NCI-H1930 (cell line): Measurements from ENCODE around the gene TRPC4.

Experiments
- DNase-seq, 2 experiments: peaks; one replicate each; lab custom pipeline; 2025; lab: John Stamatoyannopoulos, UW

Gene TRPC4

DNA sequence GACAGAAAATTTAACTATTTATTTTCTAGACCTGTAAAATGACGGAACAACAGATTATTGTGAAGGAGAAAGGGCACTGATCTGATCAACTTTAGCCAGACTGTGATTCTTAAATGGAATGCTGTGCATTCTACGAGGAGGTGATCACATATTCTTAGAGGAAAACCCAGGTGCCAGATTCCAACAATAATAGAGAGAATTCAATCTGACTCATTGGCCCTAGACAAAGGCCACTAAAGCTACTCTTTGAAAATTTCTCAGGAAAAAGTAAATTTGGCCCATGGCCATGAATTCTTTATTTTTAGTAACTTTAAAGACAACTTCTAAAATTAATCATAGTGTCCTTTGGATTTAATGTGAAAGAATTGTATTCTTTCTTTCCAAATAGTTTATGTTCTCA, 212.4 kb downstream of the TRPC4 start:
- DNase-seq = no peak

DNA sequence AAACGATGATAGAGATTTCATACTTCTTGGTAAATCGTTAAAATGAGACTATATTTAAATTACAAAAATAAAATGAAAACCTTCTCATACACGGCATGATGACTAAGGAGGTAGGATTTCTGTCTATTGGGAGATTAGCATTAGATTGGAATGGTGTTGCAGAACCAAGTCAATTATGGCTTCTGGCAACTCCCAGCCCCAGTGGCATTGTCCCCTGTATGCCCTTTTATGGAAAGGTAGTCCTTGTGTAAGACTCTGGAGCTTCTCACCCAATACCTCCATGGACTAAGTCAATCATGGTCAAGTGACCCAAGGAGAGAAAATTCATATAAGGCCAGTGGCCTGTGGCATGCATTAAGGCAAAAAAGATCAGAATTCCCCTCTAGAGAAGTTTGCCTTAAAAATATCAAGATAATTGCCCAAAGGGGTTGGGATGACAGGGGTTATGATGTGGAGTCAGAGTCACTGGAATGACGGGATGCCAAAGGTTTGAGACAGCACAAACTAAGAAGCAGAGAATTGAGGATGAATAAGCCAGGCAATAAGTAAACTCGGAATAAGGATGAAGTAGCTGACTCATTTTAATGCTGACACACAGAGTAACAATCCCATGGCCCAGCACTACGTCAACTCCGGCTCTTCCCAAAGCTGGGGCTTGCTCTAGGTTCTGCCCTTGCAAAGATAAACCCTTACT, 213.2 kb downstream of the TRPC4 start:
- no peak for DNase-seq

GRCh38 chr13:37652596-37652995, 217.0 kb downstream of the TRPC4 start:
- no peak for DNase-seq

DNA sequence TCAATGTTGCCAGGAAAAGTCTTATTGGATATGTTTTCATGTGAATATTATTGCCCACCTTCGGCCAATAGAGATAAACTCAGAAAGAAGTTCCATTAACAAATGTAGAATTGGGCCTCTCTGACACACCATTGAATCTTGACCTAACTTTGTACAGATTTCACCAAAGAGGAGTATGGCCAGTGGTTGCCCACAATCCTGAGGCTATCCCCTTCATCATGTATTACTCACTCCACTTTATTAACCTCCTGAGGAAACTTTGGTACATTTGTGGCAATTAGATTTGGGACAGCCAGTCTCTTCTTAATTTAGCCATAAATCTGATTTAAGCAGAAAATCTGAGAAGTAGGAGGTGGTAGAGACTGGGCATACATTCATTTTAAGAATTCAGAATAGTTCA, 217.7 kb downstream of the TRPC4 start:
- no peak for DNase-seq

DNA sequence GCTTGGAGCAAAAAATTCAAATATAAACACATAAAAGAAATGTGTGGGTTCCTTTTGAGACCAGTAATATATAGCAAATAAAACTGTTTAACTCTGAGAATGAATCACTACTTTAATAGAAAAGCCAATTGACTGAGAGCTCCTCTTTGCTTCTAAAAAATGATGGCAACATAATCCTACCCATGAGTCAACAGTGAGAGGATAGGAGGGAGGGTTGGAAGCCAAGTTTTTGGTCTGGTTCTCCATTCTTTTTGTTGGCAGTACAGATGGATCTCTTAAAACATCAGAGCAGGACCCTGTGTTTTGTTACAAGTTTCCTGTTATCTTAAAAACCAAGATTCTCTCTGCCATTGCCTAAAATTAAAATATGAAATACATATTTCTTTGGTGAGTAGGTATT, 221.0 kb downstream of the TRPC4 start:
- no peak for DNase-seq

- no peak for DNase-seq
These were observed 222.4 kb downstream of the TRPC4 start for GRCh38 chr13:37647031-37647650.

- DNase-seq = no peak
These were observed 223.0 kb downstream of the TRPC4 start for GRCh38 chr13:37646531-37646930.

DNA sequence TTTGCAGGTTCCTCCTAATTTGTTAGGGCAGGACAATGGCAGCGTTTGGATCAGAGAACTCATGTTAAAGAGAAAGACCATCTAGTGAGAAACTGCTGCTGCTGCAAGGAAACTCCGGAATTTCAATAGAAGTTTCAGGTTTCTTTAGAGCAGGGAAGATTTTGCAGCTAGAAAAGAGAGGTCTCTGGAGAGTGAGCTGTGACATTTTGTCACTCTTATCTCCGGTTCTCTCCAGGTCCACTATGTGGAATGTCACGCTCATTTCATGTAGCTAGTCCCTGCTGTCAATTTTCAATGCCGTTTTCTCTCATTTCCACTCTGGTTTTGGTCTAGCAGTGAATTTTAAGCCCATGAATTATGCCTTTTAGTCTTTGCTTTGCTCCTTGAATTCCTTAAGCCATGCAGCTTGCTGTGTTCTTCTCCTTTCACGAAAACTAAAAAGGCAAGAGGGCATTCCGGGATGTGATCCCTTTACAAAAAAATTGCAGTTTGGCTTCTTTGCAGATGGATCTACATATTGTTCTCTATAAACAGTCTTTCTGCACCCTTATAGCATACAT, 224.3 kb downstream of the TRPC4 start:
- no peak for DNase-seq

GRCh38 chr13:37641391-37641790, 228.2 kb downstream of the TRPC4 start:
- no peak for DNase-seq

GRCh38 chr13:37640499-37640898, 229.1 kb downstream of the TRPC4 start:
- DNase-seq = no peak

GRCh38 chr13:37636701-37637100, 232.9 kb downstream of the TRPC4 start:
- DNase-seq = no peak

- no peak for DNase-seq
These were observed 237.3 kb downstream of the TRPC4 start for GRCh38 chr13:37632294-37632693.

DNA sequence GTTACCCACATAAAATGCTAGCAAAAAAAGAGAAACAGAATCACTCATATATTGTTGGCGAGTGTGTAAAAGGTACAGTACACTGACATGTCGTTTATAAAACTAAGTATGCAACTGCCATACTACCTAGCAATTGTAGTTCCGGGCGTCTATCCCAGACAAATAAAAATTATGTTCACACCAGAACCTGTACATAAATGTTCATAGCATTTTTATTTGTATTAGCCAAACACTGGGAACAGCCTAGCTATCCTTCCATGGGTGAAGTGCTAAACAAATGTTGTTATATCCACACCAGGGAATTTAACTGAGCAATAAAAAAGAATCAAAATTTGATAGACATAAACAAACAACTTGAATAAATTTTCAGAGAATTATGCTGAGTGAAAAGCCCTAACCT, 242.1 kb downstream of the TRPC4 start:
- DNase-seq = peak; percentile 79 to 95

DNA sequence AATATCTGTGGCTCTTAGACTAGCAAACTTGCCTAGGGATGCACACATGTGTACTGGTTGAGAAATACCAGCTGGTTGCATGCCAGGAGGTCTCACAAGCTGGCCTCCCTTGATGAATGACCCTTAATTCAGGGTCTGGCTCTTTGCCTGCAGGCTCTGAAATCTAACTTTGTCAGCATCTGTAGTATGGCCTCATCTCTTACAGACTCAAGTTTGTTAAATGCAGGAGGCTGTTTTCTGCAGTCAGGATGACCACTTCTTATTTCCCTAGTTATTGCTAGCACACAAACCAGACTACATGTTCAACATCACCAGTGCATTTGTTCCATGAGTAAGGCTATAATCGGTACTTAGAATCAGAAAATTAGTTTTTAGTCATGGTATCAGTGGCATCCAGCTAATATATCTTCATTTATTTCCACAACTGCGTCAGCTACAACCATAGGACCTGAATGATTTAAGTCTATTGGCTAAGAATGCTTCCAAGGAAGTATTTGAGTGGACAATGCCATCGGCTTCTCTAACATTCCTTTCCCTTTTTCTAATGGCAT, 247.7 kb downstream of the TRPC4 start:
- no peak for DNase-seq

GRCh38 chr13:37618554-37618953, 251.0 kb downstream of the TRPC4 start:
- DNase-seq = no peak

GRCh38 chr13:37617173-37617572, 252.4 kb downstream of the TRPC4 start:
- DNase-seq = no peak

DNA sequence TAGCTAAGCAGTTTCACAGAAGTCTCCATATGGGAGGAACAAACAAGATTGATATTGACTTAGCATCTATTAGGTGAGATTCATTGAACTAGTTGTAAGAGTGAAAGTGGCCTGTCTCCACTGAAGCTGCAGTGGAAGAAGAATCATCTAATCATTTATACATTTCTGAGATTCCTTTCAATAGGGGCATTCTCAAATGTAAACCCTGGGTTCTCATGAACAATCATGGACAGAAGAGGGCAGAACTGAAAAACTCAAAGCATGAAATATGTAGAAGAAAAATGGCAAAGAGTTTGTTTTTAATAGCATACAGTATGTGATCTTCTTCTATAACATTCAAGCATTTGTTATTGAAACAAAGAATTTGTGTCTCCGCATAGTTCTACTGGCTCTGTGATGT, 253.4 kb downstream of the TRPC4 start:
- no peak for DNase-seq

DNA sequence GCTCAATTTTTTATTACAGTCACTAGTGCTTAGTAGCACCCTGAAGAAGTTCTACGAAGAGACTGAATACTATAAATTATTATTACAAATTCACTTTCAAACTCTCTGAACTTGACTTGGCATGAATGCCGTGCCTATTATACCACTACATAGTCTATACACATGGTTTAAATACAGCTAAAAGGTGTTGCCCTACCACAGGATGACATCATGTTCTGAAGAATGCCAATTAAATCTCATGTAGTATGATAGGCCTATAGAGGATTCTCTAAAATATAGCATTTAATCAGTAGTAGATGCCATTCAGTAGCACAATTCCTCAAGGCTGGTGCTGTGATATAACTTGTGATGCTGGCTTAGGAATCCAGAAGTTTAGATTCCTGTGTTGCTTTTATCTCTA, 254.3 kb downstream of the TRPC4 start:
- no peak for DNase-seq

GRCh38 chr13:37613638-37614037, 255.9 kb downstream of the TRPC4 start:
- no peak for DNase-seq

DNA sequence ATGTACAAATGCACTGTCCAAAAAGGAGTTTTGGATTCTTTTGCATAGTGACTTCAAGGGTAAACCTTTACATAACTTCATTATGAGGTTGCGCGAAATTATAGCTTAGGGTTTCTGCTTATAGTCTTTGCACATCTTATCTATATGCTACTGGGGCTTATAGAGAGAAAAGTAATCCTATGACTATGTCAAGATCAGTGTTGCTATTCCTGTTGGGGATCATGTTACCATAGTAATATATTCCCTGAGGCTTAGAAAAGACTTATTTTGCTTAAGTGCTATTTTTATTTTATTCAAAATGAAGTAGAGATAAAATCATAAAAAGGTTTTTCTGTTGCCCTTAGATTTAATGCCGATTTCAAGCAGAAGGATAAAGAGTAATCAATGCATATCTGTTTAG, 256.3 kb downstream of the TRPC4 start:
- no peak for DNase-seq

DNA sequence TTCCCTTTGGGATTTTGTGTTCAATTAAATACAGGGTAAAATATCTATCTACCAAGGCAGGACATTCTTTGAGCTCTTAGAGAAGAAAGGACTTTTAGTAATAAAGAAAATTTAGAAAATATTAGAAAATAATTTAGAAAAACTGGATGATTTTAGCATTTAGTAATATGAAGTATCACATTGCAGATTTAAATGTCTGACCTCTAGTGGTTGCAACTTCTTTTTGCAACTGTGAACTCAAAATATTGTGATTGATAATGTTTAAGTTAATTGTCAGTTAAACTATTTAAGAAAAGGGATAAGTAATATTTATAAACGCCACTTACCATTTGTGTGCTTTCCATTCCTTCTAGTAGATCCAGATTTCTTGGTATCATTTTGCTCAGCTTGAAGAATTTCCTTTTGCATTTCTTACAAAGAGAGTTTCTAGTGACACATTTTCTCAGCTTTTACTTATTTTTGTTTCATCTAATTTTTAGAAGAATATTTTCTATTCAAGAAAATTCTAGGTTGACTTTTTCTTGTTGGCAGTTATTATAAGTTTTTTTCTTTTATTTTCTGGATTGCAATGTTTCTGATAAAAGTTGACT, 260.7 kb downstream of the TRPC4 start:
- no peak for DNase-seq

GRCh38 chr13:37602733-37603381, 266.7 kb downstream of the TRPC4 start:
- peak in 1 of 2 experiments; percentile 36 for DNase-seq
